WTC11 (cell line): Measurements from ENCODE around the gene ANGPTL2.

Experiments
- AFF4 ChIP-seq: sonication (generic); formaldehyde crosslinking; IDR thresholded peaks from 2 replicates; pipeline ENCODE4 v1.8.1; 2023; ENCODE audit warnings: mild to moderate bottlenecking, missing genetic modification reagents, borderline replicate concordance
- ATF6 ChIP-seq: sonication (generic); formaldehyde crosslinking; IDR thresholded peaks from 2 replicates; pipeline ENCODE4 v1.8.1; 2023; ENCODE audit warnings: mild to moderate bottlenecking, missing genetic modification reagents
- CREM ChIP-seq: sonication (generic); formaldehyde crosslinking; IDR thresholded peaks from 2 replicates; pipeline ENCODE4 v1.8.1; 2022; ENCODE audit warnings: mild to moderate bottlenecking, missing genetic modification reagents, moderate library complexity
- GABPB1 ChIP-seq: sonication (generic); formaldehyde crosslinking; IDR thresholded peaks from 2 replicates; pipeline ENCODE4 v1.8.1; 2023; ENCODE audit warnings: mild to moderate bottlenecking, missing genetic modification reagents
- JUN ChIP-seq: sonication (generic); formaldehyde crosslinking; IDR thresholded peaks from 2 replicates; pipeline ENCODE4 v1.8.0; 2023; ENCODE audit warnings: mild to moderate bottlenecking, missing genetic modification reagents
- KAT7 ChIP-seq: sonication (generic); formaldehyde crosslinking; IDR thresholded peaks from 2 replicates; pipeline ENCODE4 v1.8.1; 2023; ENCODE audit warnings: missing genetic modification reagents, mild to moderate bottlenecking, borderline replicate concordance
- NFATC4 ChIP-seq: fragments of 250-450 bp; sonication (Bioruptor Pico); IDR thresholded peaks from 2 replicates; pipeline ENCODE4 v1.9.0; 2021; ENCODE audit warnings: mild to moderate bottlenecking
- TCF7 ChIP-seq: sonication (generic); formaldehyde crosslinking; IDR thresholded peaks from 2 replicates; pipeline ENCODE4 v1.8.0; 2022; ENCODE audit warnings: mild to moderate bottlenecking, low read depth, missing genetic modification reagents, moderate library complexity
- TP53 ChIP-seq: sonication (generic); formaldehyde crosslinking; IDR thresholded peaks from 2 replicates; pipeline ENCODE4 v1.8.1; 2023; ENCODE audit warnings: mild to moderate bottlenecking, missing genetic modification reagents
- ZNF219 ChIP-seq: sonication (generic); formaldehyde crosslinking; IDR thresholded peaks from 2 replicates; pipeline ENCODE4 v1.8.0; 2023; ENCODE audit warnings: missing genetic modification reagents, mild to moderate bottlenecking, borderline replicate concordance
- TF ChIP-seq, protein P1 (sequence below): fragments of 200-600 bp; IDR thresholded peaks from 2 replicates; pipeline ENCODE4 v1.8.0; 2022; ENCODE audit warnings: antibody characterized with exemption
- TF ChIP-seq, protein P2 (sequence below): sonication (generic); formaldehyde crosslinking; IDR thresholded peaks from 2 replicates; pipeline ENCODE4 v1.8.1; 2022; ENCODE audit warnings: mild to moderate bottlenecking, missing genetic modification reagents, moderate library complexity, borderline replicate concordance
- TF ChIP-seq, protein P3 (sequence below): sonication (generic); formaldehyde crosslinking; IDR thresholded peaks from 2 replicates; pipeline ENCODE4 v1.8.1; 2022; ENCODE audit warnings: low read depth, missing genetic modification reagents, borderline replicate concordance

- TF ChIP-seq, protein P1, sequence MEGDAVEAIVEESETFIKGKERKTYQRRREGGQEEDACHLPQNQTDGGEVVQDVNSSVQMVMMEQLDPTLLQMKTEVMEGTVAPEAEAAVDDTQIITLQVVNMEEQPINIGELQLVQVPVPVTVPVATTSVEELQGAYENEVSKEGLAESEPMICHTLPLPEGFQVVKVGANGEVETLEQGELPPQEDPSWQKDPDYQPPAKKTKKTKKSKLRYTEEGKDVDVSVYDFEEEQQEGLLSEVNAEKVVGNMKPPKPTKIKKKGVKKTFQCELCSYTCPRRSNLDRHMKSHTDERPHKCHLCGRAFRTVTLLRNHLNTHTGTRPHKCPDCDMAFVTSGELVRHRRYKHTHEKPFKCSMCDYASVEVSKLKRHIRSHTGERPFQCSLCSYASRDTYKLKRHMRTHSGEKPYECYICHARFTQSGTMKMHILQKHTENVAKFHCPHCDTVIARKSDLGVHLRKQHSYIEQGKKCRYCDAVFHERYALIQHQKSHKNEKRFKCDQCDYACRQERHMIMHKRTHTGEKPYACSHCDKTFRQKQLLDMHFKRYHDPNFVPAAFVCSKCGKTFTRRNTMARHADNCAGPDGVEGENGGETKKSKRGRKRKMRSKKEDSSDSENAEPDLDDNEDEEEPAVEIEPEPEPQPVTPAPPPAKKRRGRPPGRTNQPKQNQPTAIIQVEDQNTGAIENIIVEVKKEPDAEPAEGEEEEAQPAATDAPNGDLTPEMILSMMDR: no peak
- TF ChIP-seq TP53 (CRISPR knock-in tag) (no peak), CREM (CRISPR knock-in tag) (no peak), JUN (CRISPR knock-in tag) (no peak), AFF4 (CRISPR knock-in tag) (no peak), GABPB1 (CRISPR knock-in tag) (no peak), KAT7 (CRISPR knock-in tag) (no peak), NFATC4 (no peak), TCF7 (no peak), ATF6 (no peak), ZNF219 (CRISPR knock-in tag) (no peak)
- TF ChIP-seq, protein P2, sequence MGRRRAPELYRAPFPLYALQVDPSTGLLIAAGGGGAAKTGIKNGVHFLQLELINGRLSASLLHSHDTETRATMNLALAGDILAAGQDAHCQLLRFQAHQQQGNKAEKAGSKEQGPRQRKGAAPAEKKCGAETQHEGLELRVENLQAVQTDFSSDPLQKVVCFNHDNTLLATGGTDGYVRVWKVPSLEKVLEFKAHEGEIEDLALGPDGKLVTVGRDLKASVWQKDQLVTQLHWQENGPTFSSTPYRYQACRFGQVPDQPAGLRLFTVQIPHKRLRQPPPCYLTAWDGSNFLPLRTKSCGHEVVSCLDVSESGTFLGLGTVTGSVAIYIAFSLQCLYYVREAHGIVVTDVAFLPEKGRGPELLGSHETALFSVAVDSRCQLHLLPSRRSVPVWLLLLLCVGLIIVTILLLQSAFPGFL (CRISPR knock-in tag): no peak
- TF ChIP-seq, protein P3, sequence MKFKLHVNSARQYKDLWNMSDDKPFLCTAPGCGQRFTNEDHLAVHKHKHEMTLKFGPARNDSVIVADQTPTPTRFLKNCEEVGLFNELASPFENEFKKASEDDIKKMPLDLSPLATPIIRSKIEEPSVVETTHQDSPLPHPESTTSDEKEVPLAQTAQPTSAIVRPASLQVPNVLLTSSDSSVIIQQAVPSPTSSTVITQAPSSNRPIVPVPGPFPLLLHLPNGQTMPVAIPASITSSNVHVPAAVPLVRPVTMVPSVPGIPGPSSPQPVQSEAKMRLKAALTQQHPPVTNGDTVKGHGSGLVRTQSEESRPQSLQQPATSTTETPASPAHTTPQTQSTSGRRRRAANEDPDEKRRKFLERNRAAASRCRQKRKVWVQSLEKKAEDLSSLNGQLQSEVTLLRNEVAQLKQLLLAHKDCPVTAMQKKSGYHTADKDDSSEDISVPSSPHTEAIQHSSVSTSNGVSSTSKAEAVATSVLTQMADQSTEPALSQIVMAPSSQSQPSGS (CRISPR knock-in tag): no peak
Measured at GRCh38 chr9:127098916-127099553, 23.4 kb downstream of the ANGPTL2 start.
